Transverse colon (tissue), 4 donors: ENCODE results near the gene STK33. TPM values are rescaled to one million over a fixed set of nuclear protein-coding genes. Genes with fewer than 3 reads are reported as not detected.
A peak's percentile ranks its signal among the peaks of the same experiment; 100 is the strongest.

Source experiments
- DNase-seq: peaks from one replicate; pipeline ENCODE4 v3.0.0-alpha.2; 2019
- H3K27ac ChIP-seq, 4 donors: fragments of 200-600 bp; sonication (generic); 2 replicates each; pipeline ENCODE4 v1.5.1; 2016 to 2018; ENCODE audit warnings: inconsistent platforms in 4 of 4
- H3K27me3 ChIP-seq: fragments of 200-600 bp; sonication (generic); 2 replicates; pipeline ENCODE4 v1.5.1; 2017; ENCODE audit warnings: inconsistent platforms
- H3K36me3 ChIP-seq, 4 donors: fragments of 200-600 bp; sonication (generic); 2 replicates each; pipeline ENCODE4 v1.5.1; 2017 to 2019; ENCODE audit warnings: inconsistent platforms in 4 of 4
- H3K4me1 ChIP-seq, 4 donors: fragments of 200-600 bp; sonication (generic); 2 replicates each; pipeline ENCODE4 v1.5.1; 2017 to 2020; ENCODE audit warnings: inconsistent platforms in 4 of 4
- H3K4me3 ChIP-seq, 4 donors: fragments of 200-600 bp; sonication (generic); 1 replicate in 1 of 4; 2 replicates in 3 of 4; pipeline versions ENCODE4 v1.5.1 to v1.6.1; 2017 to 2019; ENCODE audit warnings: inconsistent platforms in 4 of 4
- H3K9me3 ChIP-seq, 2 donors: fragments of 200-600 bp; sonication (generic); 2 replicates each; pipeline ENCODE4 v1.5.1; 2017 to 2019; ENCODE audit warnings: inconsistent platforms in 2 of 2
- CTCF ChIP-seq, 5 experiments: fragments of 200-600 bp in 3 of 5; fragments of 450-650 bp in 2 of 5; sonication (generic) in 3 of 5; IDR thresholded peaks; 1 replicate in 2 of 5; 2 replicates in 3 of 5; pipeline ENCODE4 v1.5.1; 2016 to 2017; ENCODE audit warnings: antibody characterized with exemption in 5 of 5, inconsistent platforms in 3 of 5, mild to moderate bottlenecking in 2 of 5, moderate library complexity in 1 of 5
- EP300 ChIP-seq: sonication (generic); formaldehyde crosslinking; IDR thresholded peaks from one replicate; pipeline ENCODE4 v1.6.1; 2017; ENCODE audit warnings: antibody characterized with exemption, low read depth
- POLR2A ChIP-seq: fragments of 450-650 bp; IDR thresholded peaks from one replicate; pipeline ENCODE4 v1.6.1; 2016; ENCODE audit warnings: antibody characterized with exemption, mild to moderate bottlenecking, moderate library complexity
- POLR2AphosphoS5 ChIP-seq, 3 donors: sonication (generic); formaldehyde crosslinking; IDR thresholded peaks; one replicate each; pipeline ENCODE4 v1.6.1; 2016; ENCODE audit warnings: antibody characterized with exemption in 3 of 3
- whole genome bisulfite sequencing, 2 donors: methylation state at CpG; one replicate each; pipeline ENCODE4 v1.1.5; 2018; ENCODE audit warnings: low coverage in 1 of 2; 5-methylcytosine and 5-hydroxymethylcytosine counted together
- in situ Hi-C, 4 donors: fragments of 200-750 bp; cut with MboI; loops; one replicate each; pipeline versions ENCODE4 v1.15.0 to v1.15.1; 2017; ENCODE audit warnings: low sequenced_read_pairs in 3 of 4, low pct_ligation_motif_present in 1 of 4, low pct_unique_long_range_greater_than_20kb in 1 of 4
- intact Hi-C: fragments of 100-400 bp; cut with DNase I; formaldehyde crosslinking; loops from one replicate; pipeline ENCODE4 v1.15.1; 2023; ENCODE audit warnings: low total_unique reads
- total RNA-seq, 4 donors: library from RNA; depleted of rRNA; stranded (reverse); fragments of >200 nt; gene quantifications; one replicate each; pipeline ENCODE4 v1.1.0, GENCODE V29; 2016

Gene STK33
- total RNA-seq, 4 donors from 2014 or later: 2.0 to 14.2 (median 3.8) TPM

GRCh38 chr11:8523396-8523795 lies 70.6 kb downstream of the STK33 start:
- DNase-seq: no peak
- H3K27me3 ChIP-seq: no peaks in the 10 kb centered on the region
- in situ Hi-C loops: no loop called here
- no peak overlapping the region for H3K4me3 ChIP-seq
- H3K27ac ChIP-seq: no peak overlapping the region
- H3K36me3 ChIP-seq: no peaks in the 10 kb centered on the region
- 96% methylated on average over 24 of the region's 34 CpGs; no CpG with 5 or more reads in 1 of the 2 donors for WGBS, 2 donors
- no peak for TF ChIP-seq POLR2AphosphoS5 (IDR thresholded peaks at IDR 0.05)
- no peak for TF ChIP-seq CTCF (IDR thresholded peaks at IDR 0.05)
- no peak for TF ChIP-seq POLR2A
- TF ChIP-seq EP300: no peak
- intact Hi-C loops: no loop called here
- H3K4me1 ChIP-seq: no peaks in the 10 kb centered on the region
- H3K9me3 ChIP-seq: no peaks in the 10 kb centered on the region

- Histone ChIP-seq H3K4me3 (no peak overlapping the region), H3K27me3 (no peaks in the 10 kb centered on the region), H3K9me3 (no peaks in the 10 kb centered on the region), H3K4me1 (no peaks in the 10 kb centered on the region), H3K27ac (no peak overlapping the region), H3K36me3 (no peaks in the 10 kb centered on the region)
- 77 to 95% methylated on average over 2 of the region's 2 CpGs for WGBS, 2 donors
- in situ Hi-C loops (no loop called here), intact Hi-C loops (no loop called here)
- TF ChIP-seq EP300 (no peak), CTCF (IDR thresholded peaks at IDR 0.05) (no peak), POLR2A (no peak), POLR2AphosphoS5 (IDR thresholded peaks at IDR 0.05) (no peak)
- DNase-seq: no peak
Observed at GRCh38 chr11:8512547-8512946, 81.5 kb downstream of the STK33 start.

- in situ Hi-C loops: no loop called here
- H3K27me3 ChIP-seq: no peaks in the 10 kb centered on the region
- intact Hi-C loops: no loop called here
- 15 to 48% methylated on average over 1 of the region's 1 CpG for whole genome bisulfite sequencing, 2 donors
- no peak for TF ChIP-seq POLR2A
- no peak overlapping the region for H3K4me3 ChIP-seq
- H3K9me3 ChIP-seq: no peaks in the 10 kb centered on the region
- DNase-seq: no peak
- H3K27ac ChIP-seq: peak overlapping the region; percentile 58 to 75 (median 68)
- H3K36me3 ChIP-seq: no peaks in the 10 kb centered on the region
- H3K4me1 ChIP-seq: peaks cover 0 to 14% (median 8%) of the 10 kb centered on the region in 4 donors
Observed at GRCh38 chr11:8503910-8504364, 90.1 kb downstream of the STK33 start.

GRCh38 chr11:8501836-8502235 lies 92.2 kb downstream of the STK33 start:
- 85 to 87% methylated on average over 2 of the region's 2 CpGs for WGBS, 2 donors
- intact Hi-C loops (no loop called here), in situ Hi-C loops (no loop called here)
- no peaks in the 10 kb centered on the region for H3K27me3 ChIP-seq
- peaks cover 0 to 3% of the 10 kb centered on the region in 2 donors for H3K9me3 ChIP-seq
- TF ChIP-seq POLR2AphosphoS5 (IDR thresholded peaks at IDR 0.05) (no peak), EP300 (no peak), POLR2A (no peak), CTCF (IDR thresholded peaks at IDR 0.05) (no peak)
- no peak overlapping the region for H3K27ac ChIP-seq
- no peaks in the 10 kb centered on the region for H3K36me3 ChIP-seq
- no peak for DNase-seq
- peaks cover 0 to 14% (median 8%) of the 10 kb centered on the region in 4 donors for H3K4me1 ChIP-seq
- H3K4me3 ChIP-seq: no peak overlapping the region

GRCh38 chr11:8488395-8488794 lies 105.6 kb downstream of the STK33 start:
- no peaks in the 10 kb centered on the region for H3K36me3 ChIP-seq
- intact Hi-C loops (no loop called here), in situ Hi-C loops (no loop called here)
- 68 to 75% methylated on average over 1 of the region's 1 CpG for WGBS, 2 donors
- H3K9me3 ChIP-seq: no peaks in the 10 kb centered on the region
- no peaks in the 10 kb centered on the region for H3K27me3 ChIP-seq
- H3K4me1 ChIP-seq: no peaks in the 10 kb centered on the region
- no peak for DNase-seq
- TF ChIP-seq EP300: no peak
- no peak overlapping the region for H3K27ac ChIP-seq
- H3K4me3 ChIP-seq: no peak overlapping the region
